Stimulated activated naive CD4-positive, alpha-beta T cell (primary cell): ENCODE results near the gene MYH11.
"Not testable (repeated sequence)": the region's sequence is repeated elsewhere in the genome, so short reads cannot be mapped to it uniquely, and the experiment has no call there.

Source experiments
- DNase-seq, 6 experiments: peaks; one replicate each; lab custom pipeline; 2025; lab: John Stamatoyannopoulos, UW

The MYH11 gene

DNA sequence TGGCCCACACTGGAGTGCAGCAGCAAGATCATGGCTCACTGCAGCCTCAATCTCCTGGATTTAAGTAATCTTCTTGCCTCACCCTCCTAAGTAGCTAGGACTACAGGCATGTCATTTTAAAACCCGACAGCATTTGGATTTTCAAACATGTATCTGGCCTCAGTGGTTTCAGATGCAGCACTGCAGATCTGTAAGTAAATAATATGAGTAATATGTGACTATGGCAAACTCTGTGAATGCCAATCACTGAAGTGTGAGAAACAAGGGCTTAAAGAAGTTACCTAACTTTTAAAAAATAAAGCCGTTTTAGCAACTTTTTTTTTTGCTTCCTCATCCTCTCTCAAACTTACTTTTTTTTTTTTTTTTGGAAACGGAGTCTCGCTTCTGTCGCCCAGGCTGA is 19.7 kb upstream of the MYH11 start:
- no peak for DNase-seq

DNA sequence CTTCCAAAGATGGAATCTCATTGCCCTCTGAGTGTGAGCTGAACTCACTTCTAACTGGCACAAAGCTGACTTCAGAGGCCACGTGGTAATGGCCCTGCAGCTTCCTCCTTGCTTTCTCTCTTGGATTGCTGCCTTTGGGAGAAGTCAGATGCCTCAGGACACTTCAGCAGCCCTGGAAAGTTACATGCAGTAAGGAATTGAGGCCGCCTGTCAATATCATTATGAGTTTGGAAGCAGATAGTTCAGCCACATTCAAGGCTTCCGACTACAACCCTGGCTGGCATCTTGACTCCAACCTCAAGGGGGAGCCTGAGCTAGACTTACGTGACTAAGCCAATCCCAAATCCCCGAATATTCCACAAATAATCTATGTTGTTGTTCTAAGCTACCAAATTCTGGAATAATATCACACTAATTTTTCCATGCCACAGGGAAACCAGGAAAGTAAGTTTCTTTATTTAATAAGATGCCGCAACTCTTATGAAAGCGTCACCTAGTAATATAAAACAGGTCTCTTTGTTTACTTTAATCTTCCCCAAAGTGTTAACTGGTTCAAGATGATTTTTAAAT is 18.0 kb upstream of the MYH11 start:
- no peak for DNase-seq

DNA sequence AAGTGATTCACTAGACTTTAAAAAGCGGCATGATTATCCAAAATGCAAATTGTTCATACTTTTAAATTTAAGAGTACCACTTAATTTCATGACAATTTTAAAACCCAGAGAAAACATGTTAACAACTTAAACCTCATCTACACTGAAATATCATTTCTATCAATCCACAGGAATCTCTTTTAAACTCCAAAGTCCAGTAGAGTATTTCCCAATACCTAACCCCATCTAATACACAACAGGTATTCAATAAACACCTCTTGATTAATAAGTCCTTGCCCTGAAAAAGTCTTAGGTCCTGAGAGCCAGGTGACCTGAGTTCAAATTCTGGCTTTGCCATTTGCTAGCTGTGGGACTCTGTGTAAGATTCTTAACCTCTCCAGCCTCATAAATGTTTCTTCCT is 16.9 kb upstream of the MYH11 start:
- DNase-seq = no peak

DNA sequence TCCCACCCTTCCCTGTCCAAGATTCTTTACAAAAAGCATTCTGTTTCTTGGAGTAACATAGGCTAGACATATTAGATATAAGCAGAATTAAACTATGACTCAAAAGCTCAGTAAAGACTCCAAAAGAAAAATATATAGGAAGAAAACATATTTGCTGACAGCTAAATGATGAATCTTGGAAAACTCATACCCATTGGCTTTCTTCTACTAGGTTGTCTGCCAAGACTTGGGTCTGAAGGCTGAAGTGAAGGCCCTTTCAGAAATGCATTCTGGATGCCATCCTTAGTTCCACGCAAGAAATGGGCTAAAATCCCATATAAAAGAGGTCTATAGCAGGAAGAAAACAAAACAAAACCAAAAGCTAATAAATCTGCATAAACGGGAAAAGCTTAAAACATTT is 16.5 kb upstream of the MYH11 start:
- DNase-seq = no peak

DNA sequence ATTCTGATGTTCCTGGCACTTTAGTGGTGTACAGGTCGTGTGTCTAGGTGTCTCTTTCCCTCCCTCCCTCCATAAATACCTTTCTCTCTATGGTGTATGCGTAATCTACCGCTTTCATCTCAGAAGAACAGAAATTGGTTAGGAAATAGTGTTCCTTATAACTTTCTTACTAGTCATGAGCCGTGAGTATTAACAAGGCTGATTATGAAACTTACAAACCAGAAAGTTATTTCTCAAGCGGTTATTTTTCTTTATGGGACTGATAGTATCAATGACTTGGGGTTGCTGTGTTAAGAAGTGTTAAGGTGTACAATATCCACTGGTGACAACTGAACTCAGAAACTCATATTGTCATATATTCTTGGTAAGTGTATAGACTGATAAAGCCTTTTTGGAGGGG is 13.2 kb upstream of the MYH11 start:
- DNase-seq = no peak

DNA sequence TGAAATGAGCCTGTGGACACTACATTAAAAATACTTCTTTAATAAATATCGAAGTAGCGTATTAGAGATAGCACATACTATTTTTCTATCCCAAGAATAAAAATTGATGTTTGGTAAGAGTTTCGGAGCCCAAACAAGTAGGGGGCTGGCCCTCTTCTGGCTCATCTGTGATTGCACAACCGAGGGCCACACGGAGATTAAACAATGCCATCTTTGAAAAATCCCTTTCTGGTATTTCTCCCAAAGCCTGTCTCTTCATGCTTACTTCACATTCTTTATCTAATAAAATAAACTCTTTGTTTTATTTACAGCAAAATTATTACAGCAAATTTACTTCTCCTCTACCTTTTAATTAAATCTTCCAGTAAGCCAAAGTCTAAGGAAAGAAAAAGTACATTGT is 9.6 kb upstream of the MYH11 start:
- DNase-seq = no peak

DNA sequence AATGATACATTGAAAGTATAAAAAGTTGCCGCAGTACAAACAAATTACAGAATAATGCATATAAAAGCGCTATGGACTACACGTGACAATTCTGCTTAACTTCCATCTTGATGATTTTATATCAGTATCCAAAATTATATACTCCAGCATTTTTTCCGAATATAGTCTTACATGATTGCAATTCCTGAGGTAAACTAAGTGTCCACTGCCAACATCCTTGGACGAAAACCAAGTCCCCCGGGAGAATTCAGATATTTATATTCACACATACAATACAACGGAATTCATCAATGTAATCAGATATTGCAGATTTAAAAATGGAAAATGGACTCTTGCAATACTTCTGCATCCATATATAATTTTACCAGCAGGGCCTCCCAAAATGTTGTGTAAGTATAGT is 8.9 kb upstream of the MYH11 start:
- DNase-seq = no peak

DNA sequence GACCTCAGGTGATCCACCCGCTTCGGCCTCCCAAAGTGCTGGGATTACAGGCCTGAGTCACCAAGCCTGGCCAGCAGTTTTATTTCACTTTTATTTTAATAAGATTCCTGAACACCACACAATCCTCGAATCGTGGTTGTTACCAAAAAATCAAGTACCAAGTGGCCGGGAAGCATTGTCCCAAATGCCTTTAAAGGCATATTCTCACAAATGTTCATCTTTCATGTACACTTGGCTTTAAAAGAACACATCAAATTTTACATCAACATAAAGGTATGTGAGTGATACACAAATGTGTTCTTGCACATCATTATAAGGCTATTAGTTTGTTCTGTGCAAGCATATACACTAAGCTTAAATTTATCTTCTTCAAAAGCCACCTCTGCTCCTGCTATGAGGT is 8.1 kb upstream of the MYH11 start:
- DNase-seq = no peak

DNA sequence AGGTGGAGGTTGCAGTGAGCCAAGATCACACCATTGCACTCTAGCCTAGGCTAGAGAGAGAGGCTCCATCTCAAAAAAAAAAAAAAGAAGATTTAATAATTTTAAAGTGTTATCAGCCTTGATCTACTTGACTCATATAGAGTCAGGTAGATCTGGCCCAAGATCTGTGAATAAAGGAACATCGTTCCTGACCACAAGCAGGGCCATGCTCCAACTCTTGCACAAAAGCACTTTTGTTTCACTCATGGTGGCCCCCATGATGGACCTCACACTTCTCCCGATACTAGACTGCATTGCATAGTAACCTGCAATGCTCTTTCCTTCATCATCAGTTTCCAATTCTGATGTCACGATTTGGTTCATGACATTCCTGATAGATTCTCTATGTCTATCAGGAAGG is 5.2 kb upstream of the MYH11 start:
- no peak for DNase-seq

DNA sequence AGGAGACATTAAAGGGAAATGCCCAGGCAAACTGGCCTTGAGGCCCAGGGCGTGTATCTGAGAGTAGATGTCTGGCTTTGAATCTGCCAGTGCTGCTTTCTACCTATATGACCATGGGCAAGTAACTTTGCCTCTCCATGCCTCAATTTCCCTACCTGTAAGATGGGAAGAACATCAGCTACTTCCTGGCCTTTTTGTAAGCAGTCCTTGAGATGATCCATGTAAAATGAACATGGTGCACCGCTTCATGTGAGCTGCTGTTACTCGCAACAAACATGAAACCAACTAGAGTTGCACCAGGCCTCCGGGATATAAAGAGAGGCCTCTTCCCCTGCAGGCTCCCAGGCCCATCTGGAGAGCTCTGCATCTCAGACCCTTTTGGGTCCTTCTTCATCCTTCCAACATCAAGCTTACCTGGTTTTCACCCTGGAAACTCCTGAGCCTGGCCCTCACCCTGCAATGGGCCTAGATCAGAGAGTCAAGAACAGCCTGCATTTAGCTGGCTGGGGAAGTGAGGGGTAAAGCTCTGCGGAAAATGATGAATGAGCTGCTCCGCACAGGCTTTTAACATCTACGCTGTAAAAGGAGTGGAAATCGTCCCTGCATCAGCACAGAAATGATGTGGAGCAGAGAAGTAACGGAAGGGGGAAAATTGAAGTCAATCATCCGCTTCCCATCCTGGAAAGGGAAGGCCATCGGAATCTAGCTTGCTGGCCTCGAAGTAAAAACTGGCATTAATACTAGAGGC is 2.3 kb upstream of the MYH11 start:
- no peak for DNase-seq

DNA sequence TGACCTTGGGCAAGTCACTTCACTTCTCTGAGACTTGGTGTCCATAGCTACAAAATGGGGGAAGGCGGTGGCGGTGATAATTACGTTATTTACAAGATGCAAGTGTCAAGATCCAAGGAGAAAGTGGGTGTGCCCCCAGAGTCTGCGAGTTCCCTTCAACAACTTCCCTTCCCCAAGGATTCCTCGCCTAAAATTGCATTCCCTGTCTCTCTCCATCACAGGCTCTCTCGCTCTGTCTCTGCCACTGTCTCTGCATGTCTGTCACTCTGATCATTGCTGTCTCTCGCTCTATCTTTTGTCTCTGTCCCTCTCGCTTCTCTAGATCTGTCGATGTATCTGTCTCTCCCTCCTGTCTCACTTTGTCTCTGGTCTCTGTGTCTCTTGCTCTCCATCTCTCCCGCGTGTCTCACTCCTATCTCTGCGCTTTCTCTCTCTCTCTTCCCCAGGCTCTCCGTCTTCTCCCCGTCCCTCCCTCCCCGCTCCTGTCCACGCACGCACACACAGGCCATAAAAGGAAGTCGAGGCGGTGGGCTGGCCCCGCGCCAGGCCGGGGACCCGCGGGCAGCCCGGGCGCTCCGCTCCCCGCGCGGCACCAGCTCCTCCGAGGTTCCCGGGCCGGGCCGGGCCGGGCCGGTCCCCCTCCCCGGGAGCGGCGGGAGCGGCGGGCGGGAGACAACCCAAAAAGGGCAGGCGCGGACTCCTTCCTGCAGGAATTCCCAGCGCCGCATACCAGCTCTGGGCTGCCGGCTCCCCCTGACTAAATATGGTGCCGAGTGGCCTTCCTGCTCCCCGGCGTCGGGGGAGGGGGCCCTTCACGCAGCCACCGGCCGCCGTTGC is 1.1 kb upstream of the MYH11 start:
- DNase-seq = no peak

DNA sequence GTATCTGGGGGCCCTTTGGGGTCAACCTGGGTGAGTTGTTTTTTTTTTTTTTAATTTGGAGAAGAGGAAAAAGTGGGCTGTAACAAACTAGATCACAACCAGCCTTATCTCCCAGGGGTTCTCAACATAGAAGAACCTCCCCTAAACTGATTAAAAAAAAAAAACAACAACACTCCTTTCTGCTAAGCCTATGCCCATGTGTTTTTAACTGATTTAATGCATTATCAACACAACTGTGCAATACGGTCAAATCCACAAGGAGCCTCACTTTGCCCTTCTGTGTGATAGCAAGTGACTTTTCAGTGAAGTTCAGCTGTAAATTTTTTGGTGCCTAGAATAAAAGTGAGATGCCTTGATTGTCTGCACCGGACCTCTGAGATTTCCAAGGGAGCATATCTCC is 646 bp downstream of the MYH11 start:
- DNase-seq = no peak

DNA sequence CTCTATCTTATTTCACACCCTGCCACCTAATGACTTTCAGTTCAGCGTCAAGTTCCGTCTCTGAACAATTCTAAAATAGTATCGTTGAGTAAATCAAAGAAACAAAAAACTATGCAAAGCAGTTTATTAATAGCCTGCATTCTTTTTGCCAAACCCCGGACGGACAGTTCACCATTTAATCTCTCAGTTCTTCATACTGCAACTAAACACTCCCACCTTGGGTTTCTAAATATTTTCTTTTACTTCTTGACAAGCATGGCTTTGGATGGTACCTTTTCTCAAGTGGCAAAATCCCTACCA is 1.2 kb downstream of the MYH11 start:
- no peak for DNase-seq

DNA sequence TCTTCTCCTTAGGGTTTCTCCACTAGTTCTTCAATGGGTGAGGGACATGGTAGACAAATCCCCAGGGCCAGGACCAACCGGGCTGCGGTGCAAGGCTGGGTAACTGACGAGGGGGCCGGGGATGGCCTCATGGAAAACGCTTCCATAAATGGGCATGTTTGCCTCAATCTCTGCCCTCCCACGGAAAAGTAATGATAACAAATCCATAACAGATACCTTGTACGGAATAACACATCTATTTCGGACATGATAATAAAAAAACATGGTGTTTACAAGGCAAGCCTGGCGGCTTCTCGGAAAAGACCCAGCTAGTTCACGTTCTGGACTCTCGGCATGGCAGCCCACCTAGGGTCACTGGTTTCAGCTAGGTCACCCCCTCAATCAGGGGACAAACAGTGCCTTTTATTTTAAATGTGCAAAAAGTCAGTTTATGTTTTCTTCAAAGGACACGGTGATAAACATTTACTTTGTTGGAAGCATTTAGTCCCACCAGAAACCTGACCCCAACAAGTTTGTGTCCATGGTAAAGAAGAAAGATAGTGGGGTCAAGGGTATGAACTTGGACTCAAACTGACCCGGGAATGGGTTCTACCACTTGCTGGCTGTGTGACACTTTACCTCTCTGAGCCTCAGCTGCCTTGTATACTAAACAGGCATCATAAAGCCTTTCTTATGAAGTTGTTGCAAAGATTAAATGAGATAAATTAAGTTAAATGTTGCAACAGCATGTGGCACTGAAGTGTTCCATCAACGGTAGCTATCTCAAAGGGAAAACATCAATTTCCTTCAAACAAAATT is 1.7 kb downstream of the MYH11 start:
- DNase-seq = no peak

DNA sequence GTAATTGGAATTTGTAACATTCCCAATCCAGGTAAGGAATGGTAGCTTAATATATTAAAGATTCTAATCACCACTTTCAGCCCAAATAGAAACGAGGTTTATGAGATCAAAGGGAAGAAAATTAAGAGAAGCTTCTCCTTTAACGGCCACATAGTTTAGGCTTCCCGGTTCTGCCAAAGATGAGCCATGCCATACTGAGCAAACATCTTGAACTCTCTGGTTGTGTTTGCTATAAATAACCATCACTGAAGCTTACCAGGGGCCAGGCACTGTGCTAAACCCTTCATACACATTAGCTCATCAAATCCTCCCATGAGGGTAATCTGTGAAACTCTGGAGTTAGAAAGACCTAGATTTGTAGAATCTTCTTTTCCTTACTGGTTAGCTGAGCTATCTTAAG is 2.8 kb downstream of the MYH11 start:
- DNase-seq = no peak

DNA sequence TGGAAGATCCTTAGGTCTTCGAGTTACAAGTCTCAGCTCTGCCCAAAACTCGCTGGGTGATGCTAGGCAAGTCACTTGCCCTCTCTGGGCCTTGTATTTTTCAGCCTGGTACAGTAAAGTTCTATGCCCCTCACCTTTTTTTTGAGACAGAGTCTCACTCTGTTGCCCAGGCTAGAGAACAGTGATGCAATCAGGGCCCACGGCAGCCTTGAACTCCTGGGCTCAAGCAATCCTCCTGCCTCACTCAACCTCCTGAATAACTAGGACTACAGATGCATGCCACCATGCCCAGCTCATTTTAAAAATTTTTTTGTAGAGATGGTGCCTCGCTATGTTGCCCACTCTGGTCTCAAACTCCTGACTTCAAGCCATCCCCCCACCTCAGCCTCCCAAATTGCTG is 3.8 kb downstream of the MYH11 start:
- no peak for DNase-seq

DNA sequence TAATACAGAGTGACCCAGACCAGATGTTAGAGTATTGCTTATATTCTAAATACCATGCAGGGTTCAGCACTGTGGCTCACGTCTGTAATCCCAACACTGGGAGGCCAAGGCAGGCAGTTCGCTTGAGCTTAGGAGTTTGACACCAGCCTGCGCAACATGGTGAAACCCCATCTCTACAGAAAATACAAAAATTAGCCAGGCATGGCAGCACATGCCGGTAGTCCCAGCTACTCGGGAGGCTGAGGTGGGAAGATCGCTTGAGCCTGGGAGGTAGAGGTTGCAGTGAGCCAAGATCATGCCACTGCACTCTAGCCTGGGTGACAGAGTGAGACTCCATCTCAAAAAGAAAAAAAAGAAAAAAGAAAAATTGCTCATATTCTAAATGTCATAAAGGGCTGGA is 6.3 kb downstream of the MYH11 start:
- not testable (repeated sequence) for DNase-seq

DNA sequence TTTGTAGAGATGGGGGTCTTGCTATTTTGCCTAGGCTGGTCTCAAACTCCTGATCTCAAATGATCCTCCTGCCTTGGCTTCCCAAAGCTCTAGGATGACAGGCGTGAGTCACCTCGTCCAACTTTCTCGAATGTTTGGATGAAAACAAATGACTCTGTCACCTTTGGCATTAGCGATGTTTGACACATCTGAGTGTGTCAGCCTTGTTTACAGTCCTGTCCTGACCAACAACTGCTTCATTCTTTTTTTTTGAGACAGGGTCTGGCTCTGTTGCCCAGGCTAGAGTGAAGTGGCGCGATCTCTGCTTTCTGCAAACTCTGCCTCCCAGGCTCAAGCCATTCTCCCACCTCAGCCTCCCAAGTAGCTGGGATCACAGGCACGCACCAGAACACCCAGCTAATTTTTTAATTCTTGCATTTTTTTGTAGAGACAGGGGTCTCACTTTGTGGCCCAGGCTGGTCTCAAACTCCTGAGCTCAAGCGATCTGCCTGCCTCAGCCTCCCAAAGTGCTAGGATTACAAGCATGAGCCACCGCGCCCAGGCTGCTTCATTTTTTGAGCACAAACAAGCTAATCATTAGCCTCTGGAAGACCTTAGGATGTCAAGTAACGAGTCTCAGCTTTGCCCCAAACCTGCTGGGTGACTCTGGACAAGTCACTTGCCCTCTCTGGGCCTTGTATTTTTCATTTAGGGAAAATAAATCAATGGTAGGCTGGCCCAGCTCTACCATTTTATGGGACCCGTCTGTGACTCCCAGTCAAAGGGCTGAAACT is 7.4 kb downstream of the MYH11 start:
- DNase-seq = no peak

DNA sequence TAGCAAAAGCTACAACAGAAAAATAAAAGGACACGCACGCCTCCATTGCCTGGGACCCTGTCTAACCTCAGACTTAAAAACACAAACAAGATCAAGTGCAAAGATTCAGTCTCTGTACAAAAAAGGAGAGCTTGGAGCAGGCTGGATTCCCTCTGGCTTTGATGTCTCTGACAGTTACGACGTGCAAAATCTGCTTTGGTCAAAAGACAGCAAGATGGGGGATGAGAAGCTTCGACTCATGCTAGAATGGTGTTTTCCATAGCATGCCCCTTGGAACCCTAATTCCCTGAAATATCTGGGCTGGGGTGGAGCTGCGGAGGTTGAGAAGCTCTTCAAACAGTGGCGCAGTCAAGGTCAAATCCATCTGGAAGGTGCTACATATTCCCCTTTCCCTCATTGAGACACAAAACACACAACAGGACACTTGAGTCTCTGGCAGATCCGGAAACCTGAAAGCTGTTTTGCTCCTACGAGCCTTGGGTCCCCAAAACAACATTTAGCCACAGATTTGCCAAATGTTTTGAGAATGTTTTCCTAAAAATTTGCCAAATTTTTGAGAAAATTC is 9.1 kb downstream of the MYH11 start:
- DNase-seq = no peak

DNA sequence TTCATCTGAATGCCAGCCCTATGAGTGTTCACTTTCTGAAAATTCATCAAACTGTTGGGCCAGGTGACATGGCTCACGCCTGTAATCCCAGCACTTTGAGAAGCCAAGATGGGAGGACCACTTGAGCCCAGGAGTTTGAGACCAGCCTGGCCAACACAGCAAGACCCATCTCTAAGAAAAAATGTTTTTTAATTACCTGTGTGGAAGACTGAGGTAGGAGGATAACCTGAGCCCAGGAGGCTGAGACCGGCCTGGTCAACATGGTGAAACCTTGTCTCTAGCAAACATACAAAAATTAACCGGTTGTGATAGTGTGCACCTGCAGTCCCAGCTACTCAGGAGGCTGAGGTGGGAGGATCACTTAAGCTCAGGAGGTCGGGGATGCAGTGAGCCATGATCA is 10.3 kb downstream of the MYH11 start:
- no peak for DNase-seq

DNA sequence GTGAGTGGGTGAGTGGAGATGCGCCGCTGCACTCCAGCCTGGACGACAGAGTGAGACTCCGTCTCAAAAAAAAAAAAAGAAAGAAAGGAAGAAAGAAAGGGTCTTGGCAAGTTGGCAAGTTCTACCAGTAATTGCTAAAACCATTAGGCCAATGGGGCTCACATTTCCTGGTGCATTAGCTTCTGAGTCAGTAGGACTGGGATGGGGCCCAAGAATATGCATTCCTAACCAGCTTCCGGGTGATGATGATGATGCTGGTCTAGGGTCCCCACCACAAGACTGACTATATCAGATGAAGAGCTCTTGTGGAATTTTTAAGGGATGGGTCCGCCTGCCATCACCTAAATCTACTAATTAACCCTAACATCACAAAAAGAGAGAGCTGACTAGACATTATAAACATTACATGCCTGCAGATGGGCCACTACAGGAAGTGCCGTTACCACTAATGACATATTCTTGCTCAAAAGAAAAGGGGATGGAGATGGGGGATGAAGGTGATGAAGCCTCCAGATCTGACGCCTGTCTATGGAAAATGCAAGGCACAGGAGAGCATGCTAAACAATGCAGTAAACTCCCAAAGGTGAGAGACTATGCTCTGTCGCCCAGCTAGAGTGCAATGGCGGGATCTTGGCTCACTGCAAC is 13.1 kb downstream of the MYH11 start:
- DNase-seq = no peak
